SK-N-SH treated with all-trans-retinoic acid at 6 μM for 48 hours (cell line): ENCODE data around the gene SEC16A.

Experiments
- POU6F1 ChIP-seq: fragments of 250-450 bp; sonication (Bioruptor Pico); IDR thresholded peaks from 2 replicates; pipeline ENCODE4 v1.8.0; 2021; ENCODE audit warnings: low read depth, mild to moderate bottlenecking, moderate library complexity, borderline replicate concordance
- RARB ChIP-seq: fragments of 250-450 bp; sonication (Bioruptor Pico); IDR thresholded peaks from 2 replicates; pipeline ENCODE4 v1.8.0; 2021; ENCODE audit warnings: mild to moderate bottlenecking, moderate library complexity
- TCF4 ChIP-seq: fragments of 250-450 bp; sonication (Bioruptor Pico); IDR thresholded peaks from 2 replicates; pipeline ENCODE4 v1.8.0; 2021; ENCODE audit warnings: mild to moderate bottlenecking, moderate library complexity, borderline replicate concordance
- TF ChIP-seq, protein P1 (sequence below): fragments of 250-450 bp; sonication (Bioruptor Pico); IDR thresholded peaks from 2 replicates; pipeline ENCODE4 v1.5.1; 2020; ENCODE audit warnings: low read depth, mild to moderate bottlenecking, moderate library complexity

GRCh38 chr9:136530461-136531089, 47.7 kb upstream of the SEC16A start:
- TF ChIP-seq, protein P1, sequence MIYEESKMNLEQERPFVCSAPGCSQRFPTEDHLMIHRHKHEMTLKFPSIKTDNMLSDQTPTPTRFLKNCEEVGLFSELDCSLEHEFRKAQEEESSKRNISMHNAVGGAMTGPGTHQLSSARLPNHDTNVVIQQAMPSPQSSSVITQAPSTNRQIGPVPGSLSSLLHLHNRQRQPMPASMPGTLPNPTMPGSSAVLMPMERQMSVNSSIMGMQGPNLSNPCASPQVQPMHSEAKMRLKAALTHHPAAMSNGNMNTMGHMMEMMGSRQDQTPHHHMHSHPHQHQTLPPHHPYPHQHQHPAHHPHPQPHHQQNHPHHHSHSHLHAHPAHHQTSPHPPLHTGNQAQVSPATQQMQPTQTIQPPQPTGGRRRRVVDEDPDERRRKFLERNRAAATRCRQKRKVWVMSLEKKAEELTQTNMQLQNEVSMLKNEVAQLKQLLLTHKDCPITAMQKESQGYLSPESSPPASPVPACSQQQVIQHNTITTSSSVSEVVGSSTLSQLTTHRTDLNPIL (CRISPR knock-in tag), result no peak
- TF ChIP-seq POU6F1 (CRISPR knock-in tag), result no peak
- TF ChIP-seq RARB, result no peak
- TF ChIP-seq TCF4 (CRISPR knock-in tag), result no peak
